C1 segment of cervical spinal cord (tissue), 14 donors: ENCODE results near the gene MAN1B1.
"Not testable (repeated sequence)": the region's sequence is repeated elsewhere in the genome, so short reads cannot be mapped to it uniquely, and the experiment has no call there.

Experiments used
- DNase-seq, 14 donors: peaks; one replicate each; lab custom pipeline; 2025; lab: John Stamatoyannopoulos, UW

The MAN1B1 gene

GRCh38 chr9:137110147-137110910 is 23.5 kb downstream of the MAN1B1 start:
- no peak for DNase-seq

DNA sequence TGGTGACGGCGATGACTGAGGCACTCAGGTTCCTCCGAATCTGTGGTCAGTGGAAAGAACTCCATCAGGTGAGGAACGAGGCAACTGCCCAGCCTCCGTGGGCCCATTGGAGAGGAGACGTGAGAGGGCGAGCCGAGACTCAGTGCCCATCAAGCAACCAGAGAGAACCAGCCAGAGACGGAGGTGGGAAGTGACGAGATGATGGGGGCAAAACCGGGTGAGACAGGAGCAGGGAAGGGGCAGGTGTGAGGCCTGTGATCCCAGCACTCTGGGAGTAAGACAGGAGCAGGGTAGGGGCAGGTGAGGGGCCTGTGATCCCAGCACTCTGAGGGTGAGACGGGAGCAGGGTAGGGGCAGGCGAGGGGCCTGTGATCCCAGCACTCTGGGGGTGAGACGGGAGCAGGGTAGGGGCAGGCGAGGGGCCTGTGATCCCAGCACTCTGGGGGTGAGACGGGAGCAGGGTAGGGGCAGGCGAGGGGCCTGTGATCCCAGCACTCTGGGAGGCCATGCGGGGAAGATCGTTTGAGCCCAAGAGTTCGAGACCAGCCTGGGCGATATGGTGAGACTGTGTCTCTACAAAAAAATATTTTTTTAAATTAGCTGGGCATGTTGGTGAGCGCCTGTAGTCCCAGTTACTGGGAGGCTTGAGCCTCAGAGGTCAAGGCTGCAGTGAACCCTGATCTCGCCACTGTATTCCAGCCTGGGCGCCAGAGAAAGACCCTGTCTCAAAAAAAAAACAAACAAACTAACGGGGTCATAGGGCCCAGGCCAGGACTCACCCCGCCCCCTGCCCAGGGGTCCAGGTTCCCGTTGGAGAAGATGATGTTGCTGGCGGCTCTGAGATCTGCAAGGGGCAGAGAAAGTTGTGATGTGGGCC is 24.4 kb downstream of the MAN1B1 start:
- no peak for DNase-seq

DNA sequence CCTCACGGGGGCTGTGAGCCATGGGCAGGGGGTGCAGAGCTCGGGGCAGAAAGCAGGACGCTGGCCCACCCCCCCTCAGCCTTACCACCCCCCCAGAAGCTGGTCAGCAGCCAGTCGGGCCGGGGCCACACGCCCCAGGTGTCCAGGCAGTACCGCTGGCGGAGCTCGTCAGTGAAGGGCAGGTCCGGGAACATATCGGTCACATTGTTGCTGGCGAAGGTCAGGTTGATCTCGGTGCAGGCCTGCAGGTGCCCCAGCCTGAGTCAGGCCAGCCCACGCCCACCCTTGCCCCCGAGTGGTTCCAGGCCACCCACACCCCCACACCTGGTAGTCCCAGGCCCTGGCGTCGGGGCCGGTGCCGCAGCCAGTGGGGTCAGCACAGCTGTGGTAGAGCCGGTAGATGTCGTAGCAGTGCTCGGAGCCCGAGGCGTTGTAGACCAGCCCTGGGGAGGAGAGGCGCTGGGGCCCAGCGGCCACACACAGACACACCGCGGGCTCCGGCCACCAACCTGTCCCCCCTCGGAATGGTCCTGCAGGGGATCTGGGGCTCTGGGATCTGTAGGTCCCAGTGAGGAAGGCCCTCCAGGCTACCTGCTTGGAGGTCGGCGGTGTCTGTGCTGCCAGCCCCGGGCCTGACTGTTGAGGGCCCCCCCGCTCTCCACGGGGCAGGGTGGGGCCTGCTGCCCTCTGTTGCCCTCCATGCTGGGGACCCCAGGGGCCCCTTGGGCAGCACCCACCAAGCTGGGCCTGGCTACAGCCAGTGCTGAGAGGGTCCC is 25.2 kb downstream of the MAN1B1 start:
- DNase-seq, result no peak

DNA sequence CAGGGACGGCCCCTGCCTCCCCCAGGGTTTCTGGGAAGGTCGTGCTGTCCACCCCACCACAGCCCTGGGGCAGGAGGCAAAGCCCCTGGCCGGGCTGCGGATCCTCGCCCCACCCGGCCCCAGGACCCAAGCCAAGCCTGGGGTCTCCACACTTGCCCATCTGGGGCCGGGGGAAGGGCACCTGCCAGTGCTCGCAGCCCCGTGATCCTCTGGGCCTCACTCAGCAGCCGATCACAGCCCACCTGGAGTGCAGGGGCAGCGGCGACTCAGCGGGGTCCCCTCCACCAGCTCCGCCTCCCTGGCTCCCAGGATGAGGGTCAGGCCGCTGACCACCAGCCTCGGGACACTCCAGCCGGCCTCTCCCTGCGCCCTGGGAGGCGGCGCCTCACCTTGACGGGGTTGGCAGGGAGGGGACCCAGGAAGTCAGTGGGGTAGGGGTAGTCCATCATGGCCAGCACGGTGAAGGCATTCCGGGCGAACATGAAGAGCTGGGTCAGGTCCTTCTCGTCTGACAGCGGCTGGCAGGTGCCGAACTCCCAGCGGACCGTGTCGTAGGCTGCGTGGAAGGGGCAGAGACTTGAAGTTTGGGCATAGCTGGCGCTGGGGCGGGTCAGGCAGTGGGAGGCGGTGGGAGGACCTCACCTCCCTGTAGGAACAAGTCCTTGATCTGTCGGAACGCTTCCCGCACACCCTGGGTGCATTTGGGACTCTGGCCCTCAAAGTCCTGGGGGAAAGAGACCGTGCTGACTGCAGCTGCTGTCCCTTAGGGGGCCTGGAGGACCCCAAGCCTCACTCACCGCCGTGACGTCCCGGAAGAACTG is 26.0 kb downstream of the MAN1B1 start:
- DNase-seq, result no peak

DNA sequence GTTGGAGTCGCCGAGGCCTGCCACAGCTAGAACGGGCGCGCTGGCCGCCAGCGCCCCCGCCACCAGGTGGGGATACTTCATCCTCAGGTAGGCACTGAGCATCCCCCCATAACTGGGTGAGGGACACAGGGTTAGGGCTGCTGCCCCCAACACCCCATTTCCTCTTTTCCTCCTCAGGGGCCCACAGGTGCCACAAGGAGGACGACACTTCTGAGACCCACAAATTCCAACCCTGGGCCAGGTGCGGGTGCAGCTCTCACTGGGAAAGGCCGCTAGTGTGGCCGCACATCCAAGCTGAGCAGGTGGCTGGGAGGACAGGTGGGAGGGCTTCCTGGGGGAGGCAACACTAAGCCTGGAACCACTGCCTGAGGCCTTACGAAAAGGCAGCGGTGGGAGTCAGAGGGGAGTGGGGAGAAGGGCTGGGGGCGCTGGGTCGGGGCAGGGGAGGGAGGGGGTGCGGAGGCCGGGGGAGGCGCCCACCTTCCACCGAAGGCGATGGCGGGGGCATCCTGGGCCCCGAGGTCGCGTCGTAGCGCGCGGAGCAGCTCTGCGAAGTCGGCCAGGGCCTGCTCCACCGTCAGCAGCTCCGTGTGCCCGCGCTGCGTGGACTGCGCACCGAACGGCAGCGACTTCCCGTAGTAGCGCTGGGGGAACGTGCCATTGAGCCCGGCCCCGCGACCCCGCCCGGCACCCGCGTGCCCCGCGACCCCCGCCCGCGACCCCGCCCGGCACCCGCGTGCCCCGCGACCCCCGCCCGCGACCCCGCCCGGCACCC is 26.8 kb downstream of the MAN1B1 start:
- DNase-seq, result no peak

DNA sequence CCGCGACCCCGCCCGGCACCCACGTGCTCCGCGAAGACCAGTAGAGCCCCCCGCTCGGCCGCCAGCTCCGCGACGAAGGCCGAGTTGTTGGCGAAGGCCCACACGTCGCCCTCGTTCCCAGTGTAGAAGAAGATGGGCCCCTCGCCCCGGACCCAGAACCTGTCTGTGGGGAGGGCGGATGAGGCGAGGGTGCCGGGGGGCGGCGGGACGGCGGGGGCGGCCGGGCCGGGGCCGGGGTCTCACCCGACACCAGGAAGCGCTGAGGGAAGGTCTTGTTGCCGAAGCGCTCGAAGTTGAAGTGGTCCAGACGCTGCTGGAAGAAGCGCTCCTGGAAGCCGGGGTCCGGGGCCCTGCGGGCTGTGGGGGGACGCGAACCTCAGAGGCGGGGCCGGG is 27.4 kb downstream of the MAN1B1 start:
- no peak for DNase-seq

- DNase-seq, result peak in 13 of 14 donors; percentile 8 to 87 (median 59)
Observed at GRCh38 chr9:137114613-137115393, 28.0 kb downstream of the MAN1B1 start, which contains the start of gene DPP7. TSS of gene DPP7 (minus strand) at chr9:137114733. CDS start at chr9:137114713, 20 bp downstream.

GRCh38 chr9:137115394-137116026 is 28.7 kb downstream of the MAN1B1 start:
- no peak for DNase-seq

DNA sequence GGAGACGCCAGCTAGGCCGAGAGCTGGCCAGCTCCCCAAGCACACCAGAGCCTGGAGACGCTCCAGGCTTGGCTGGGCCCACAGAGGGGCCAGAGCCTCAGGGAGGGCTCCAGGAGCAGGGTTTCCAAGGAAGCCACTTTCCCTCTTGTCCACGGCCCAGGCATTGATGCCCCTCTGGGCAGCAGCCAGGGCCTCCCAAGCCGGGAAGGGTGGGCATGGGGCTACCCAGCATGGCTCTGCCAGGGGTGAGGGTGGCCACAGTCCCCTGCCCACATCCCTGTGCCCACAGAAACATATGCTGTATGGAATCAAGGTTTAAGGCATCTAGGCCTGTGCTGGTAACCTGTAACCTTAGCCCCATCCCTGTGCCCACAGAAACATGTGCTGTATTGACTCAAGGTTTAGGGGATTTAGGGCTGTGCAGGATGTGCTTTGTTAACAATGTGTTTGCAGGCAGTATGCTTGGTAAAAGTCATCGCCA is 29.3 kb downstream of the MAN1B1 start:
- DNase-seq, result peak in 1 of 14 donors; percentile 38

- DNase-seq, result no peak
Observed at GRCh38 chr9:137116728-137117127, 29.9 kb downstream of the MAN1B1 start.

- no peak for DNase-seq
Observed at GRCh38 chr9:137117269-137117731, 30.5 kb downstream of the MAN1B1 start.

GRCh38 chr9:137118092-137118603 is 31.4 kb downstream of the MAN1B1 start:
- not testable (repeated sequence) for DNase-seq

DNA sequence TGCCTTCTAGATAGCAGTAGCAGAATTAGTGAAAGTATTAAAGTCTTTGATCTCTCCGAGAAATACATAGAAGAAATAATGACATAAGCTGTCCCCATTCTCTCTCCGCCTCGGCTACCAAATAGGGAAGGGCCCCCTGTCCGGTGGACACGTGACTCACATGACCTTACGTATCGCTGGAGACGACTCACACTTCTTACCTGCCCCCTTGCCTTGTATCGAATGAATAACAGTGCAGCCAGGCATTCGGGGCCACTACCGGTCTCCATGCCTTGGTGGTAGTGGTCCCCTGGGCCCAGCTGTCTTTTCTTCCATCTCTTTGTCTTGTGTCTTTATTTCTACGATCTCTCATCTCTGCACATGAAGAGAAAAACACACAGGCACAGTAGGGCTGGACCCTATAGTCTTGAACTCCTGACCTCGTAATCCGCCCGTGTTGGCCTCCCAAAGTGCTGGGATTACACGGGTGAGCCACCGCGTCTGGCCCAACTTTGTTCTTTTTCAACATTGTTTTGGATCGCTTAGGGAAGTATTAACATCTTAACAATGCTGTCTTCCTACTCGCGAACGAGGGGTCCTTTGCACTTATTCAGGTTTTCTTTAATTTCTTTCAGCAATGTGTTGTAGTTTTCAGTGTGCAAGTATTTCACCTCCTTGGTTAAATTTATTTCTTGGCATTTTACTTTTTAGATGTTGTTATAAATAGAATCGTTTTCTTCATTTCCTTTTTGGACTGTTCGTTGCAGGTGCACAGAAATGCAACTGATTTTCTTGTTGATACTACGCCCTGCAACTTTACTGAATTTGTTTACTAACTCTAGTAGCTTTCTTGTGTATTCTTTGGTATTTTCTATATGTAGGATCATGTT is 35.4 kb downstream of the MAN1B1 start:
- not testable (repeated sequence) for DNase-seq

DNA sequence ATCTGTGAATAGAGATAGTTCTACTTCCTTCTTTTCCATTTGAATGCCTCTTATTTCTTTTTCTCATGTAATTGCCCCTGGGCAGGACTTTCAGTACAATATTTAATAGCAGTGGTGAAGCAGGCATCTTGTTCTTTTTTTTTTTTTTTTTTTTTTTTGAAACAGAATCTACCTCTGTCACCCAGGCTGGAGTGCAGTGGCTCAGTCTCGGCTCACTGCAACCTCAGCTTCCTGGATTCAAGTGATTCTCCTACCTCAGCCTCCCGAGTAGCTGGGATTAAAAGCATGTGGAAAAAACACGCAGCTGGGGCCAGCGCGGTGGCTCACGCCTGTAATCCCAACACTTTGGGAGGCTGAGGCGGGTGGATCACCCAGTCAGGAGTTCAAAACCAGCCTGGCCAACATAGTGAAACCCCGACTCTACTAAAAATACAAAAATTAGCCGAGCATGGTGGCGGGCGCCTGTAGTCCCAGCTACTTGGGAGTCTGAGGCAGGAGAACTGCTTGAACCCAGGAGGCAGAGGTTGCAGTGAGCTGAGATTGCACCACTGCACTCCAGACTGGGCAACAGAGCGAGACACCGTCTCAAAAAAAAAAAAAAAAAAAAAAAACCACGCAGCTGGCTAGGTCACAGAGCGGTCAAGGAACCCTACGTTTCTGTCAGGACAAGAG is 36.1 kb downstream of the MAN1B1 start:
- DNase-seq, result not testable (repeated sequence)

DNA sequence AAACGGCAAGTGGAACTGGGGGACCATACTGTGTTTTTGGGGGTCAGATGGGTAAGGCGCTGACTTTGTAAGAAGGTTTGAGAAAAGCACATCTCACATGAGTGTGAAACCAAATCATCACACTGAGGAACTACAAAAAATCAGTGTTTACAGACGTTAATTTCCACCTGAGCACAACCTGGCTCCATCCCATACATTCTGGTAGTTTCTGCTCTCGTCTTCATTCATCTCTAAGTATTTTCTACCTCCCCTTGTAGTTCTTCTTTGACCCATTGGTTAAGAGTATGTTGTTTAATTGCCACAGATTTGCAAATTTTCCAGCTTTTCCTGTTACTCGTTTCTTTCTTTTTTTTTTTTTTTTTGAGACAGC is 36.7 kb downstream of the MAN1B1 start:
- DNase-seq, result no peak

- not testable (repeated sequence) for DNase-seq
Observed at GRCh38 chr9:137123952-137124462, 37.2 kb downstream of the MAN1B1 start.

DNA sequence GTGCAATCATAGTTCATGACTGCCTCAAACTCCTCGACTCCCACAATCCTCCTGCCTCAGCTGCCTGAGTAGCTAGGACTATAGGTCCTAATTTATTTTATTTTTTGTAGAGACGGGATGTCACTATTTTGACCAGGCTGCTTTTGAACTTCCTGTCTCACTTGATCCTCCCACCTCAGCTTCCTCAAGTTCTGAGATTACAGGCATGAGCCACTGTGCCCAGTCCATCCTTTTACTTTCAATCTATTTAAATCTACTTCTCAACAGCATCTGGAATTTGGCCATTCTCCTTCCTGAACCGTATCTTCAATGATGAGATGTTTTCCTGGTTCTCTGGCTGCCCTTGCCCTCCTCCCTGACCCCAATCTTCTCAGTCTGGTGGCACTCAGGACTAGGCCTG is 40.0 kb downstream of the MAN1B1 start:
- DNase-seq, result no peak
